NT2/D1 (cell line): ENCODE results near the gene ZDHHC9.

Experiments used
- DNase-seq: peaks from one replicate; pipeline ENCODE4 v3.0.0-alpha.2; 2011; ENCODE audit warnings: low read depth, low spot score
- H3K27me3 ChIP-seq: 2 replicates; pipeline ENCODE4 v1.6.0; 2011; ENCODE audit warnings: mild to moderate bottlenecking; ENCODE audit not compliant: insufficient read length, insufficient read depth
- H3K36me3 ChIP-seq: 2 replicates; pipeline ENCODE4 v1.6.1; 2011; ENCODE audit warnings: mild to moderate bottlenecking, low read length, mixed read lengths; ENCODE audit not compliant: insufficient read depth, insufficient read length
- H3K4me1 ChIP-seq: 2 replicates; pipeline ENCODE4 v1.5.1; 2011; ENCODE audit not compliant: insufficient read depth, insufficient read length
- H3K4me3 ChIP-seq: 2 replicates; pipeline ENCODE4 v1.5.1; 2011; ENCODE audit warnings: low read depth; ENCODE audit not compliant: insufficient read length
- H3K9ac ChIP-seq: 2 replicates; pipeline ENCODE4 v1.6.0; 2011; ENCODE audit warnings: low read depth; ENCODE audit not compliant: insufficient read length
- H3K9me3 ChIP-seq: 2 replicates; pipeline ENCODE4 v1.5.1; 2011; ENCODE audit warnings: mild to moderate bottlenecking, low read length; ENCODE audit not compliant: insufficient read depth
- SUZ12 ChIP-seq: IDR thresholded peaks from 2 replicates; pipeline ENCODE4 v1.6.1; 2011; ENCODE audit not compliant: insufficient read length, insufficient read depth; ENCODE audit errors: extremely low read depth
- YY1 ChIP-seq: IDR thresholded peaks from 2 replicates; pipeline ENCODE4 v1.6.1; 2011; ENCODE audit not compliant: insufficient read length, insufficient read depth
- ZNF274 ChIP-seq: IDR thresholded peaks from 2 replicates; pipeline ENCODE4 v1.6.1; 2011; ENCODE audit warnings: mild to moderate bottlenecking, low read depth, low read length

Gene ZDHHC9

DNA sequence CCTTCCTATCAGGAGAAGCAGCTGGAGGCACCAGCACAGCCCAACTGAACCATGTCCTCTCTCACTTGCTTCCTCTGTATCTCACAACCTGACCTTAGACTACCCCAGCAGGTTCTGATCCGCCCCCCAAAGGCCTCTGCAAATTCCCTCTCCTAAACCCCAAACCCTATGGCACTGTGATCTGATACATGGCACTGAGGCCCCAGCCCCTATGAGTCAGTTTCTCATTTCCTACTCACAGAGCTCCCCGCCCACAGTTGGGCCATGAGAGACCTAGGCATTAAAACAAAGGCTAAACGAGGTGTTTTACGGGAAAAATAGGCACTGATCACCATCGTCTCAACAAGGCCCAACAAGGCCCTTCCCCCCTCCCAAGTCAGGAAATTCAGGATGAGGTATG lies 44.8 kb downstream of the ZDHHC9 start:
- H3K27me3 ChIP-seq: no peaks in the 10 kb centered on the region
- peaks cover 2% of the 10 kb centered on the region for H3K36me3 ChIP-seq
- no peak overlapping the region for H3K4me3 ChIP-seq
- peaks cover 3% of the 10 kb centered on the region; the same call in 1 of the 2 replicates for H3K9me3 ChIP-seq
- no peaks in the 10 kb centered on the region for H3K4me1 ChIP-seq
- H3K9ac ChIP-seq: no peak overlapping the region
- DNase-seq: no peak
- TF ChIP-seq SUZ12 (no peak), YY1 (no peak), ZNF274 (no peak)

GRCh38 chrX:129798456-129798855 lies 45.2 kb downstream of the ZDHHC9 start:
- TF ChIP-seq SUZ12 (no peak), YY1 (no peak), ZNF274 (no peak)
- DNase-seq: no peak
- peaks cover 3% of the 10 kb centered on the region; the same call in 1 of the 2 replicates for H3K9me3 ChIP-seq
- H3K36me3 ChIP-seq: peaks cover under 1% of the 10 kb centered on the region
- no peak overlapping the region for H3K4me3 ChIP-seq
- H3K9ac ChIP-seq: no peak overlapping the region
- H3K27me3 ChIP-seq: no peaks in the 10 kb centered on the region
- H3K4me1 ChIP-seq: no peaks in the 10 kb centered on the region

- Histone ChIP-seq H3K9me3 (peaks cover 3% of the 10 kb centered on the region; the same call in 1 of the 2 replicates), H3K4me3 (no peak overlapping the region), H3K27me3 (no peaks in the 10 kb centered on the region), H3K36me3 (no peaks in the 10 kb centered on the region), H3K4me1 (no peaks in the 10 kb centered on the region), H3K9ac (no peak overlapping the region)
- no peak for TF ChIP-seq SUZ12
- TF ChIP-seq ZNF274: no peak
- TF ChIP-seq YY1: no peak
- DNase-seq: no peak
Measured at GRCh38 chrX:129797251-129797906, 46.3 kb downstream of the ZDHHC9 start.

DNA sequence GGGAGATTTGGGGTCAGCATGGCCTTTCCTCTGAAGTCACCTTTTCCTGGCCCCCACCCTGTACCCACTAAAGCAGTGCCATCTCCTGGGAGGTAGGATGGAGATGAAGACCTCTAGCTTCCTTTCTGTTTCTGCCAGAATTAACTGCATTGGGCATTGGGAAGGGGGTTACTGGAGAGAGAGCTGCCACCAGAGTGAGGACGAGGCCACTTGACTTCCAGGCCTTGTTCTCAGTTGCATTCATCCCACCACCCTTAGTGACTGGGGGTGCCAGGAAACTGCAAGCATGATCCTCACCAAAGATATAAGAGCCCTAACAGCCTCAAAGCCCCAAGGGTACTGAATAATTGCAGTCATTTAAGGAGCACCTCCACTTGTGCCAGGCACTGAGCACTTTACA lies 48.1 kb downstream of the ZDHHC9 start:
- no peaks in the 10 kb centered on the region for H3K4me1 ChIP-seq
- no peaks in the 10 kb centered on the region for H3K36me3 ChIP-seq
- no peaks in the 10 kb centered on the region for H3K27me3 ChIP-seq
- H3K4me3 ChIP-seq: no peak overlapping the region
- no peak overlapping the region for H3K9ac ChIP-seq
- TF ChIP-seq SUZ12: no peak
- no peak for TF ChIP-seq YY1
- no peak for TF ChIP-seq ZNF274
- DNase-seq: no peak
- peaks cover 3% of the 10 kb centered on the region; the same call in 1 of the 2 replicates for H3K9me3 ChIP-seq

- H3K4me1 ChIP-seq: no peaks in the 10 kb centered on the region
- H3K9me3 ChIP-seq: peaks cover 3% of the 10 kb centered on the region; the same call in 1 of the 2 replicates
- no peak overlapping the region for H3K9ac ChIP-seq
- H3K36me3 ChIP-seq: no peaks in the 10 kb centered on the region
- H3K27me3 ChIP-seq: no peaks in the 10 kb centered on the region
- no peak for DNase-seq
- no peak overlapping the region for H3K4me3 ChIP-seq
- TF ChIP-seq YY1: no peak
- no peak for TF ChIP-seq ZNF274
- no peak for TF ChIP-seq SUZ12
Measured at GRCh38 chrX:129793604-129794191, 50.0 kb downstream of the ZDHHC9 start.

- H3K4me1 ChIP-seq: no peaks in the 10 kb centered on the region
- no peak for DNase-seq
- H3K9me3 ChIP-seq: peaks cover 3% of the 10 kb centered on the region; the same call in 1 of the 2 replicates
- H3K36me3 ChIP-seq: no peaks in the 10 kb centered on the region
- TF ChIP-seq YY1 (no peak), SUZ12 (no peak), ZNF274 (no peak)
- H3K4me3 ChIP-seq: no peak overlapping the region
- H3K27me3 ChIP-seq: no peaks in the 10 kb centered on the region
- H3K9ac ChIP-seq: no peak overlapping the region
Measured at GRCh38 chrX:129792586-129793291, 50.9 kb downstream of the ZDHHC9 start.
